GM21515 (cell line): ENCODE measurements around the gene ADSL.
"Not testable (repeated sequence)": the region's sequence is repeated elsewhere in the genome, so short reads cannot be mapped to it uniquely, and the experiment has no call there.

Experiments used
- ATAC-seq: cut with Tn5 transposase; IDR thresholded peaks from one replicate; pipeline ENCODE4 v1.9.1; 2021; ENCODE audit not compliant: unreplicated experiment

Gene ADSL

DNA sequence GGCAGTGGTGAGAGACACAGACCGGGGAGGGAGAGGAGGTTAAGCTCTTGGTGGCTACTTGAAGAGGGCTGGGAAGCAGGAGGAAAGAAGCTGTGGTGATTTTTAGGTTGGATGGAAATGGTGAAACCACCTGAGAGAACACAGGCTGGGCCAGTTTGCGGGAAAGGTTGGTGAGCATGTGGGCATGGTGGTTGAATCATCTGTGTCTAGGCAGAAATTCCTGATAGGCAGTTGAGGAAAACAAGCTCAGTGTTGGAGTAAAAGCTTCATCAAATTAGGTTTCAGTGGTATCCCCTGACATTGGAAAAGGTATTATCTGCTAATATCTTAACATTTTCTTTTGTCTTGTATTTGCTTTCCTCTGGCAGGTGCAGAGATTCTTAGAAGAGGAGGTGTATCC lies 19.8 kb downstream of the ADSL start:
- ATAC-seq: no peak

DNA sequence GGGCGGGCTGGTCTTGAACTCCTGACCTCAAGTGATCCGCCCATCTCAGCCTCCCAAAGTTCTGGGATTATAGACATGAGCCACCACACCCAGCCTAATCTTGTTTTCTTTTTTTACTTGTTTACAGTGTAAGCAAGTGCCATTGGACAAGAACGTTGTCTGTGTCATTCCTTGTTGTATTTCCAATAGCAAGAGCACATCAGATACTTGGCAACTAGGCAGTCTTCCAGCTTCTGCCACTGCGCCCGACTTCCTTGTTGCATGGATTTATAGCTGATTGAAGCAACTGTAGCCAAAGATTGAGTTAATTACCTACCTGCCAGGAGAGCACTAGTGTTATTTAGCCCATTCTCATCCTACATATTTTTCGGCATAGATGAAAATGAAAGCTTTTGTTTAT lies 21.0 kb downstream of the ADSL start:
- no peak for ATAC-seq

DNA sequence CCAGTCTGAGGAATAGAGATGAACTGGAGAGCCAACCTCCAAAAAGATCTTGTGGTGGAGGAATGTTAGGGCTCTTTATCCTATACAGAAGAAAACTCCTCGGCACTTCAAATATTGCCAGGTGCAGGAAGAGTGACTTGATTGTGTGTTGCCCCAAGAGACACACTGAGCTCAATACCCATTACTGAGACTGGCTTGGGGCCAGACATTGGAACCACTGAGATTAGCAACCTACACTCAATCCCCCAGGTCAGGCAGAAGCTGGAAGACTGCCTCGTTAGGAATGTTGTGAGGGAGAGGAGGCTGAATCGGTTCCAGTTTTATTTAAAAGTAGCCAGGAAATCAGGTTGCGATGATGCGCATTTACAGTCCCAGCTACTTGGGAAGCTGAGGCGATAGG lies 21.7 kb downstream of the ADSL start:
- ATAC-seq: no peak

DNA sequence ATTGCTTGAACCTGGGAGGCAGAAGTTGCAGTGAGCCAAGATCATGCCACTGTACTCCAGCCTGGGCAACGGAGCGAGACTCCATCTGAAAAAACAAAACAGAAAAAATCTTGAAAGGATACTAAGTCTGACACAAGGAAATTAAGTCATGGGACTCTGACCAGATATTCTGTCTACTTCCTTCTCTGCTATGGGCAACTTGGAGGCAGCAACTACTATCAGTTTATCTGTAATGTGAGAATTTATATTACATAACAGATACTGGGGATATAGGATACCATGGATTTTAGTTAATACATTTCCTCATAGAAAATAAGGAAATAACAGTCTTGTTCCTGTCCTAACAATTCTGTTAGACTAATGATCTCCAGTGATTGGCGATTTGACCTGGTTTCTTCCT lies 22.5 kb downstream of the ADSL start:
- ATAC-seq: no peak

DNA sequence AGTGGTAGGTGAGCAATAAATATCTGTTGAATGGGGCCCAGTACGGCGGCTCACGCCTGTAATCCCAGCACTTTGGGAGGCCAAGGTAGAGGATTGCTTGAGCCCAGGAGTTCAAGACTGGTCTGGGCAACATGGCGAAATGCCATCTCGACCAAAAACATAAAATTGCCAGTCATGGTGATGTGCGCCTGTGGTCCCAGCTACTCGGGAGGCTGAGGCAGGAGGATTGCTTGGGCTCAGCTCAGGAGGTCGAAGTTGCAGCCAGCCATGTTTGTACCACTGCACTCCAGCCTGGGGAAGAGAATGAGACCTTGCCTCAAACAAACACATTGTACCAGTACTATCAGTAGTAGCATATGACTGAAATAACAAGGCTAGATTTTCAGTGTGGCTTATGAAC lies 28.3 kb downstream of the ADSL start:
- ATAC-seq: no peak

DNA sequence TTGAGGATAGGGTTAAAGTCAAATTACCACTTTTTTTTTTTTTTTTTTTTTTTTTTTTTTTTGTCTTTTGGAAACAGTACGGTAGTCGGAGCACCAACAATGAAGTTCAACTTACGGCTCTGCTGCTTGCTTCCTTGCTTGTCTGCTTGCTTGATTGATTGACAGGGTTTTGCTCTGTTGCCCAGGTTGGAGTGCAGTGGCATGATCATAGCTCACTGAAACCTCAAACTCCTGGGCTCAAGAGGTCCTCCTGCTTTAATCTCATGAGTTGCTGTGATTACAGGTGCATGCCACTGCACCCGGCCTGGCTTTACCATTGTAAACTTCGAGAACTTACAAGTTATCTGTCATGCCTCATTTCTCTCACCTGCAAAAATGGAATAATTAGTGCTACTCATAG lies 29.8 kb downstream of the ADSL start:
- ATAC-seq: no peak

DNA sequence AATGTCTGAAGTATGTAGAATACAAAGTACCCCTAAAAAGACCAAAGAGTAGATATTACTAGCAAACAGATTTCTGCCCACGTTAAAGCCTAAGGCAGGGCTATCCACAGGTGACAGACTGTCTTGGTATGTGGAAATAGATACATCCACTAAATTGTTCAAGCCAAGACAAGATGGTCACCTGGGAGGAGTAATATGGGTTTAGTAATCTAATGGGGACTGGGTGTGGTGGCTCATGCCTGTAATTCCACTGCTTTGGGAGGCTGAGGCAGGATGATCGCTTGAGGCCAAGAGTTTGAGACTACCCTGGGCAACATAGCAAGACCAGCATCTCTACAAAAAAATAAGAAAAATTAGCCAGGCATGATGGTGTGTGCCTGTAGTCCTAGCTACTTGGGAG lies 31.6 kb downstream of the ADSL start:
- no peak for ATAC-seq

DNA sequence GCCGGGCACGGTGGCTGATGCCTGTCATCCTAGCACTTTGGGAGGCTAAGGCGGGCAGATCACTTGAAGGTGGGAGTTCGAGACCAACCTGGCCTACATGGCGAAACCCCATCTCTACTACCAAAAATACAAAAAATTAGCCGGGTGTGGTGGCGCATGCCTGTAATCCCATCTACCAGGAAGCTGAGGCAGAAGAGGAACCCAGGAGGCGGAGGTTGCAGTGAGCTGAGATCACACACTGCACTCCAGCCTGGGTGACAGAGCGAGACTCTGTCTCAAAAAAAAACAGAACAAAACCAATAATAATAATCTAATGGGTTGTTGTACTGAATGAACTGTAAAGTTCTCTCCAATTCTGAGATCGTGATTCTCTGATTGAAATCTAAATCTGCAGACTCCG lies 32.1 kb downstream of the ADSL start:
- not testable (repeated sequence) for ATAC-seq

DNA sequence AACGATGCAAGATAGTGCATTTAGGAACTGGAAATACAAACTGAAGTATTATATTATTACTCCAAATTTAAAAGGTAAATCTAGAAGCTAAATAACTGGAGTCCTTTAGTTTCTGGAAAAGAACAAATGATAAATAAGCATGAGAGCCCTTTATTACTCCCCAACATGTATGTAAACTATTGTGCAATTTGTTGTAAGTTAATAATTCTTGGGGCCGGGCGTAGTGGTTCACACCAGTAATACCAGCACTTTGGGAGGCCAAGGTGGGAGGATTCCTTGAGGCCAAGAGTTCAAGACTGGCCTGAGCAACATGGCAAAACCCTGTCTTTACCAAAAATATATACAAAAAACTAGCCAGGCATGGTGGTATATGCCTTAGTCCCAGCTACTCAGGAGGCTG lies 35.2 kb downstream of the ADSL start:
- no peak for ATAC-seq

DNA sequence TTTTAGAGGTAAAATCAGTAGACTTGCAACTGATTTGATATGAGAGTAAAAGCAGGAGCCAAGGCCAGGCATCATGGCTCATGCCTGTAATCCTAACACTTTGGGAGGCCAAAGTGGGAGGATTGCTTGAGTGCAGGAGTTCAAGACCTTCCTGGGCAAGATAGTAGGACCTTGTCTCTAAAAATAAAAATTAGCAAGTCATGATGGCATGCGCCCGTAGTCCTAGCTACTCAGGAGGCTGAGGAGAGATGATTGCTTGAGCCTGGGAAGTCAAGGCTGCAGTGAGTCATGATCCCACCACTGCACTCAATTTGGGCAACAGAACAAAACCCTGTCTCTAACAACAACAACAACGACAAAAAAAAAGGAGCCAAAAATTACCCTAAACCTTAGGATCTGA lies 37.6 kb downstream of the ADSL start:
- no peak for ATAC-seq

DNA sequence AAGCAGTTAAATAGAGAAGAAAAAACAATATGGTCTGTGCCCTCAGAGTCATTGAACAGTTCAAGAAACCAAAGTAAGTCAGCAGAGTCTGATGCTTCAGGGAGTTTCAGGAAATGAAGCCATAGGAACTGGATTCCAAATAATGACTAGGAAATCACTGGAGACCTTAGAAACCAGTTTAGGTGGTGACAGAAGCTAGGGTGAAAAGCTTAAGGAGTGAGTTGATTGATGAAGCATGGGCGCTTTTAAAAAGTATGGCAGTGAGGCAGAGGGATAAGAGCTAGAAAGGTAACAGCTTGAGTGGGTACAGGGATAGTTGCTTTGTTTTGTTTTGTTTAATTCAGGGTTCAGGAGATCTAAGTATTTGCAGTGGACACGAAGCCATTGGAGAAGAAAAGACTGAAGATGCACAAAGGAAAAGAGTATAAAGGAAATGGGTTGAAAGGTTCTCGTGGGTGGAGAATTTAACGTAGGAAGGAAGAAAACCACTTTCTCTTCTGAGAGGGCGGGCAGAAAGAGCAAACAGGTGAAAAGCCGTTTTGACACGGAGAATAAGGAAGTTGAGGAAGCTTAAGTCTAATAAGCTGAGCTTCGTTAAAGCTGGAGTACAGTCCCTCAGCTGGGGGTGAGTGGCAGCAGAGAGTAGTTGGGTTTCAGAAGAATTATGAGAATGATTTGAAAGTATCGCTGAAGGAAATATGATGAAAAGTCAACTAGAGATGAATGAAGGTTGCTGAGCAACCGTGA lies 38.9 kb downstream of the ADSL start:
- no peak for ATAC-seq

DNA sequence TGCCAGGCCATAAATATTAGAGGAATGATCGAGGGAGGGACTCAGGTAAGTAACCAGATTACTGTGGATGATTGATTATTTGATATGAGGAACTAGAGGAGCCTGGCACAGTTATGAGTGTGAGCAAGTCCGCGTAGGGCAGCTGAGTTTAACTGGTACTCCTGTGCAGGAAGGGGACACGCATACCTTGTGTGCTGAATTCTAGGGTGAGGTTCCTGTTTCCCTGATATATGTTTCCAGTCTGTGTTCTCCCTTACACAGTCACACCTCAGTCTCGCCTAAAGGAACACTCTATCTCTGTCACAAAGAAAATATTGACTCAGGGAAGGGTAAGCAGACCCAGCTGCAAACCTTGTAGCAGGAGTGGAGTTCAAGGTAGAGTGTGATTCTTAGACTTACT lies 41.4 kb downstream of the ADSL start:
- no peak for ATAC-seq

DNA sequence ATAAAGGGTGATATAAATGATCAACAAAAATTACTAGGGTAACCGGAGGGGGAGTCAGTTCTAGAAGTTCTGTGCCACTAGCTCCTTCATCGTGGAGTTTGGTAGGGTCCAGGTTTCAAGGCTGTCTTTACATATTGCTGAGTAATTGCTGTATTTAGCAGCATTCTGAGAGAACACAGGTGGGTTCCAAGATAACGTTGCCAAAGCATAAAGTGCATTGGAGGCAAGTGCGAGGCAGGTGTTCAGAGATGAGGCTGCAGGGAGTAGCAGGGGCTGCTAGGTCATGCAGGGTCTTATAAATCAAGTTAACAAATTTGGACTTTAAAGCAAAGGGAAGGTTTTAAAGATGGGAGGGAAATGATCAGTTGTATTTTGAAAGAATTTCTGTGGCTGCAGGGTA lies 41.9 kb downstream of the ADSL start:
- ATAC-seq: no peak

DNA sequence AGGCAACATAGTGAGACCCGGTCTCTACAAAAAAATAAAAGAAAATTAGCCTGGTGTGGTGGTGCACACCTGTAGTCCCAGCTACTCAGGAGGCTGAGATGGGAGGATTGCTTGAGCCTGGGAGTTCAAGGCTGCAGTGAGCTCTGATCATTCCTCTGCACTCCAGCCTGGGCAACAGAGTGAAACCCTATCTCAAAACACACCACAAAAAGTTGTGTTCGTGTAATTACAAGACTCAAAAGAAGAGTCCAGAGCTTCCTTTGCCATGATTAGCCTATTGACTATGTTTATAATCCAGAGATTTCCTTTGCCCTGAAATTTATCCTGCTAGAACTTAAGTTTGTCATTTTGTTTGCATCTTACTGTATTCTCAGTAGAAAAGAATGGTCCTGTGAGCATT lies 45.1 kb downstream of the ADSL start:
- no peak for ATAC-seq

DNA sequence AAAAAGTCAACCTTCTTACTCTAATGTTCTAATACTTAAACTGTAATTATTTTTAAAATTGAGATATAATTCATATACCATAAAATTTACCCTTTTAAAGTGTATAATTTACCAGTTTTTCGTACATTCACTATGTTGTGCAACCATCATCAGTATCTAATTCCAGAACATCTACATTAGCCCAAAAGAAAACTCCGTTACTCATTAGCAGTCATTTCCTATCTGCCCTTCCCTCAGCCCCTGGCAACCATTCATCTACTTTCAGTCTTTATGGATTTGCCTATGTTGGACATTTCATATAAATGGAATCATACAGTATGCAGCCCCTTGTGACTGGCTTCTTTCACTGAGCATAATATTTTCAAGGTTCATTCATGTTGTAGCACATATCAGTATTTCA lies 46.3 kb downstream of the ADSL start:
- ATAC-seq: no peak

DNA sequence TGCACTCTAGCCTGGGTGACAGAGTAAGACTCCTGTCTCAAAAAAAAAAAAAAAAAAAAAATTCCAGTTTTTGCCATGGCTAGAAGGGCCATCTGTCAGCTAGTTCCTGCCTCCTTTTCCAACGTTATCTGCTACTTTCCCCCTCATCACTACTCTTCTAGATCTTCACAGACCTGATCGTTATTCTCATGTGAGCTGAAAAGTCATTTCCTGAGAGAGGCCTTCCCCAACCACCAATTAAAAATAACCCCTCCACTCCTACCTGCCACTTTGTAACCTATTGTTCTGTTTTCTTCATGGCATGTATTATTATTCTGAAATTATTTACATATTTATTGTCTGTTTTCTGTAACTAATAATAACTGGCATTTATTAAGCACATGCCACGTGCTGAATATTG lies 48.3 kb downstream of the ADSL start:
- no peak for ATAC-seq

DNA sequence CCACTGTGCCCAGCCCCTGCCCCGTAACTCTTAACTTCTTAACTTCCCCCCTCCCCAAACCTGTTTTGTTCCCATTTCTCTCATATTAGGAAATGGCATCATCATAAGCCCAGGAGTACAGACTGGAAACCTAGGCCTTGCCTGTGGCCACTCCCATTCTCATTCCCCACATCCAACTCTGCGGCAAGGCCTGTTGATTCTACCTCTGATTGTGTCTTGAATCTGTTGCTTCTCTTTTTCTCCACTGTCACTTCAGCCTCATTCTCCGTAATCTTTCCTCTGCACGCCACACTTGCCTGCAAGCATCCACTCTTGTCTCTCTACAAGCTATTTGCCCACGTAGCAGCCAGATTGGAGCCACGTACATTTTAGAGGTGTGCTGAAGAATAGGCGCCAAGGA lies 49.3 kb downstream of the ADSL start:
- ATAC-seq: no peak

DNA sequence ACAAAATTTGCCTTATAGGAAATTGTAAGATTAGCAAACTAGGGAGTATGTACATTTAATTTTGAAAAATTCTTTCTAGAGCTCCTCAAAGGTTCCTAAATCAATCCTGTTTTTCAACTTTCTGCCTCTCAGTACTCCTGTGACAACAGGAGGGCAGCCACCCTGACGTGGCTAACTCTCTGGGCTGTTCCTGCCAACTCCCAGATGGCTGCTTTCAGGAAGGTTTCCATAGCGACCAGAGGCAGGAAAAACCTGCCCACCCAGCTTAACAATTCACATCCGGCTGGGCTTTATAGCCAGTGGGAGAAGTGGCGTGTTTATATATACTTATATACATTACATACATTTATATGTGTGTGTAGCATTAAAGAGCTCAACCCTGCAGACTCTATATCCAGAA lies 50.6 kb downstream of the ADSL start:
- ATAC-seq: no peak

DNA sequence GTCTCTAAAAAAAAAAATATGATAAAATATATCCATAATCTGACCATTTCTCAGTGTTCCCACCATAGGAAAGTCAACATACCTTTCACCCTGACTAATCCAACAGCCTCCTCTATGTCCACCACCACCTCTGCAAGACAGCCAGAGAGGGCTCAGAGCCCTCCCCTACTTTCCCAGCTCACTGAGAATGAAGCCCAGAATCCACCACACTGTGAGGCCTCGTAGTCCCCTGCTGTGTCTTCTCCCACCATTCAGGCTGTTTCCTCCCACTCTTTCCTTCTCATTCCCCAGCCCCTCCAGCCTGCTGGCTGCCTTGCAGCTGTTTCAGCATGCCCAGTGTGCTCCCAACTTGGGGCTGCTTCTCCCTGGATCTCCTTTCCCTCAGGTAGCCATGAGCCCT lies 51.1 kb downstream of the ADSL start:
- no peak for ATAC-seq

DNA sequence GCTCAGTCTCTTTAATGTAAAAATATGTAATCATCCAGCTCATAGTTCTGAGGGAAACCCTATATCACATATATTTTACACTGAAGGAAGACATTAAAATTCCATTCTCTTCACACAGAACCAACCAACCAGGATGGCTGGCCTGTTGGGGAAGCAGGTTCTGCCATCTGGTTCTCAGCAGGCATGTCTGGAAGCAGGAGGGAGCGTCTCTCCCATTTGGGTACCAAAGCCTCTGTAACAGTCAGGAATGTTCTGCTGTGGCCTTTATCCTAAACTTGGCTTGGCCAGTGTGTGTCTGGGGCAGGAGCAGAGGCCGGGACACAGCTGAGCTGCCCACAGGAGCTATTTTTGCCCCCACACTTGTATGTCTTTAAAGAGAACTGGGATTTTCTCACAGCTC lies 53.3 kb downstream of the ADSL start:
- no peak for ATAC-seq

DNA sequence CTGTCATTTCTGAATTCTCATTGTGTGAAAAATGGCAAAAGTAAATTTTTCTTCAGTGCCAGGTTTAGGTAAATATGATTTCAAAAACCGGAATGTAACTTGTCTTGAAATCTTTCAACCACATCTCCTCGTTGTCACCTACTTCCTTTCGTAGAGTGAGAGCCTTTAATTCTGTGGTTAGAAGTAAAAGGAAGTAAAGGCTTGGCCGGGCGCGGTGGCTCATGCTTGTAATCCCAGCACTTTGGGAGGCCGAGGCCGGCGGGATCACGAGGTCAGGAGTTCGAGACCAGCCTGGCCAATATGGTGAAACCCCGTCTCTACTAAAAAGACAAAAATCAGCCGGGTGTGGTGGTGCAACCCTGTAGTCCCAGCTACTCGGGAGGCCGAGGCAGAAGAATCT lies 53.9 kb downstream of the ADSL start:
- ATAC-seq: no peak

DNA sequence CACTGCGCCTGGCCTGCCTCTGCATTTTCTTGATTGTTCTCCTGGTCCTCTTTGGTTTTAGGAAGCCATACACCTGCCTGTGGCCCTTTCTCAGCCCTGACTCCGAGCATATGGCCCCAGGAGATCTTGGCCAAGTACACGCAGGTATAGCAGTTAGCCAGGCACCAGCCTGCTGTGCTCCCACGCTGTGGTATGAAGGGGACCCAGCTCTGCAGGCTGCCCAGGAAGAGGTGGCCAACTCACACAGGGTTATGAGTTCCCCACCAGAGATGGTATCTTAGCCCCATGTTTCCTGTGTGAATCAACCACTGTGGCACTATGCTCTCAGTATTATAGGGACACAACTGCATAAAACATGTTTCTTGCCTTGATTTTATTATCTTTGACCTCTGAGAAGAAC lies 55.2 kb downstream of the ADSL start:
- no peak for ATAC-seq

DNA sequence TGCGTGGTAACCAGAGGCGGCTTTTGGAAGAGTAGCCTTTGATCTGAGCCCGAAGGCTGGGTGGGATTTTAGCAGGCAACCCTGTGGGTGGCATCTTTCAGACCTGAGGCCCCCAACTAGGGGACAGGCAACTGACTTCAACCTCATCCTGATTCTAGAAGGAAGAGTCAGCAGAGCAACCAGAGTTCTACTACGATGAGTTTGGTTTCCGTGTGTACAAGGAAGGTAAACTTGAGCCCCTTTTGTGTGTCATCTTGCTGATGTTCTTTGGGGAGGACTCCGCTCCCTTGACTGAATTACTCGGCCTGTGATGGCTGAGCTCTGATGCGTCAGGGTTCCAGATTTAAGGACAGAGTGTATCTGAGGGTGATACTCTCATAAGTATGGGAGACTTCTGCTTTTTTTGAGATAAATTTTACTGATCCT lies 55.7 kb downstream of the ADSL start:
- no peak for ATAC-seq

DNA sequence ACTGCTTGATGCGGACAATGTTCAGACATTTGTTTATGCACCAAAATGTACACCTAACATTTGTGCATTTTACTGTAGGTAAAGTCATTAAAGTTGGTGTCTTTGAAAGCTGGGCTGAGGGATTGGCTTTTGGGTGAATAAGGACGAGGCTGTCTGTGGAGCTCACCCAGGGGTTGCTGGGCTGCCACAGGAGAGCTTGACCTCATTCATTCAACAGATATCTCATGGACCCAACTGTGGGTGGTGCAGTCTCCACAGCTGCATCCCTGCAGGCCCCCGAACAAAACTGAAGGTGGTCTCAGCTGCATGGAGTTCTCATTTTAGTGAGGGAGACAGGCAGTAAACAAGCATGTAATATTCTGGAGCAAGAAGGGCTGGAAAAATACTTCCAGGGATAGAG lies 56.8 kb downstream of the ADSL start:
- no peak for ATAC-seq
